Kasumi-1 (cell line): Measurements from ENCODE around the gene SLC1A5.

Source experiments
- DNase-seq, 2 experiments: peaks; one replicate each; lab custom pipeline; 2025; lab: John Stamatoyannopoulos, UW

The SLC1A5 gene

GRCh38 chr19:46725036-46725820 lies 63.2 kb downstream of the SLC1A5 start:
- no peak for DNase-seq
